C1 segment of cervical spinal cord (tissue), 14 donors: ENCODE measurements around the gene FSTL4.
A peak's percentile ranks its signal among the peaks of the same experiment; 100 is the strongest.

Source experiments
- DNase-seq, 14 donors: peaks; one replicate each; lab custom pipeline; 2025; lab: John Stamatoyannopoulos, UW

FSTL4 gene

GRCh38 chr5:133428072-133428660 lies 184.2 kb downstream of the FSTL4 start:
- peak in 1 of 14 donors; percentile 70 for DNase-seq

- no peak for DNase-seq
Observed at GRCh38 chr5:133427121-133427777, 185.1 kb downstream of the FSTL4 start.

GRCh38 chr5:133426264-133426663 lies 186.1 kb downstream of the FSTL4 start:
- DNase-seq, result no peak

GRCh38 chr5:133425764-133426163 lies 186.6 kb downstream of the FSTL4 start:
- no peak for DNase-seq

- DNase-seq, result peak in 1 of 14 donors; percentile 67
Observed at GRCh38 chr5:133425222-133425621, 187.1 kb downstream of the FSTL4 start.

GRCh38 chr5:133423618-133424282 lies 188.6 kb downstream of the FSTL4 start:
- DNase-seq, result peak in 8 of 14 donors; percentile 20 to 68 (median 30)

GRCh38 chr5:133423011-133423617 lies 189.2 kb downstream of the FSTL4 start:
- no peak for DNase-seq

GRCh38 chr5:133421806-133422205 lies 190.5 kb downstream of the FSTL4 start:
- DNase-seq, result no peak

- DNase-seq, result no peak
Observed at GRCh38 chr5:133421394-133421793, 190.9 kb downstream of the FSTL4 start.

GRCh38 chr5:133420440-133421301 lies 191.7 kb downstream of the FSTL4 start:
- no peak for DNase-seq

GRCh38 chr5:133415906-133416305 lies 196.4 kb downstream of the FSTL4 start:
- no peak for DNase-seq

GRCh38 chr5:133415506-133415905 lies 196.8 kb downstream of the FSTL4 start:
- DNase-seq, result no peak

GRCh38 chr5:133412661-133413060 lies 199.7 kb downstream of the FSTL4 start:
- no peak for DNase-seq

GRCh38 chr5:133410335-133410828 lies 202.0 kb downstream of the FSTL4 start:
- no peak for DNase-seq

GRCh38 chr5:133409210-133409674 lies 203.1 kb downstream of the FSTL4 start:
- DNase-seq, result no peak

GRCh38 chr5:133408322-133408721 lies 204.0 kb downstream of the FSTL4 start:
- no peak for DNase-seq

GRCh38 chr5:133406977-133407632 lies 205.2 kb downstream of the FSTL4 start:
- no peak for DNase-seq

GRCh38 chr5:133406208-133406976 lies 205.9 kb downstream of the FSTL4 start:
- DNase-seq, result no peak

GRCh38 chr5:133405275-133406034 lies 206.9 kb downstream of the FSTL4 start:
- no peak for DNase-seq
